VCaP (cell line): Measurements from ENCODE around the gene BTBD18.
A peak's percentile ranks its signal among the peaks of the same experiment; 100 is the strongest.

Experiments used
- H3K27ac ChIP-seq: fragments of 450-650 bp; 2 replicates; pipeline ENCODE4 v1.5.1; 2017
- CTCF ChIP-seq: fragments of 450-650 bp; conservative IDR thresholded peaks from 2 replicates; pipeline ENCODE4 v1.5.1; 2017; ENCODE audit warnings: mild to moderate bottlenecking, moderate library complexity

Gene BTBD18

GRCh38 chr11:57773026-57773598 lies 21.5 kb upstream of the BTBD18 start:
- no peak for TF ChIP-seq CTCF
- no peak overlapping the region for H3K27ac ChIP-seq

GRCh38 chr11:57772562-57772961 lies 20.9 kb upstream of the BTBD18 start:
- no peak for TF ChIP-seq CTCF
- peak overlapping the region; percentile 34 for H3K27ac ChIP-seq

- TF ChIP-seq CTCF: no peak
- H3K27ac ChIP-seq: no peak overlapping the region; the same call in 1 of the 2 replicates
Observed at GRCh38 chr11:57771365-57771764, 19.7 kb upstream of the BTBD18 start.

GRCh38 chr11:57770793-57771192 lies 19.2 kb upstream of the BTBD18 start:
- no peak for TF ChIP-seq CTCF
- no peak overlapping the region for H3K27ac ChIP-seq

- no peak for TF ChIP-seq CTCF
- peak overlapping the region; percentile 94 for H3K27ac ChIP-seq
Observed at GRCh38 chr11:57764972-57765371, 13.4 kb upstream of the BTBD18 start.

GRCh38 chr11:57764566-57764965 lies 12.9 kb upstream of the BTBD18 start:
- H3K27ac ChIP-seq: peak overlapping the region; percentile 94
- TF ChIP-seq CTCF: no peak

- TF ChIP-seq CTCF: no peak
- peak overlapping the region; percentile 94 for H3K27ac ChIP-seq
Observed at GRCh38 chr11:57764021-57764420, 12.4 kb upstream of the BTBD18 start.
